Neural cell (in vitro differentiated cells): Measurements from ENCODE around the gene WDHD1.

Experiments
- EP300 ChIP-seq: fragments of 450-650 bp; conservative IDR thresholded peaks from 2 replicates; pipeline ENCODE4 v1.6.1; 2014; ENCODE audit warnings: antibody characterized with exemption, mild to moderate bottlenecking, moderate library complexity; ENCODE audit not compliant: poor library complexity, severe bottlenecking
- TF ChIP-seq, protein P1 (sequence below): IDR thresholded peaks from 2 replicates; pipeline ENCODE4 v1.6.1; 2012; ENCODE audit warnings: borderline replicate concordance
- TF ChIP-seq, protein P2 (sequence below): fragments of 450-650 bp; IDR thresholded peaks from 2 replicates; pipeline ENCODE4 v1.5.1; 2014; ENCODE audit warnings: antibody characterized with exemption, mild to moderate bottlenecking, moderate library complexity; ENCODE audit not compliant: poor library complexity, severe bottlenecking

DNA sequence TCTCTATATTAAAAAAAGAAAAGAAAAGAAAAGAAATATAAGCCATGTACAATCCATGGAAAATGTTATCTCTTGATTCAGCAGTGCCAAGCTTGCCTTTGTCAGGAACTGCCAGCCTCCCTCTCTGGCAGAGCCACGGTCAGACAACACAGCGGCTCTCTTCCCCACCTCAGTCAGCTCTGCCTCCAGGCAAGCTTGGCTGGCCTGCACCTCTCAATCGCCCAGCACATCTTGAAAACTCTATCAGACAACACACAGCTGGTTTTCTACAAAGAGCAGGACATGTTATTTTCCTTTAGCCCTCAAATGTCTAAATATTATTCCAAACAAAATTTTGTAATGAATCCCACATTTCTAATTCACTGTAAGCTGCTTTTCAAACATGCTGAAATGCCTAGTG, 104.3 kb downstream of the WDHD1 start:
- TF ChIP-seq, protein P1, sequence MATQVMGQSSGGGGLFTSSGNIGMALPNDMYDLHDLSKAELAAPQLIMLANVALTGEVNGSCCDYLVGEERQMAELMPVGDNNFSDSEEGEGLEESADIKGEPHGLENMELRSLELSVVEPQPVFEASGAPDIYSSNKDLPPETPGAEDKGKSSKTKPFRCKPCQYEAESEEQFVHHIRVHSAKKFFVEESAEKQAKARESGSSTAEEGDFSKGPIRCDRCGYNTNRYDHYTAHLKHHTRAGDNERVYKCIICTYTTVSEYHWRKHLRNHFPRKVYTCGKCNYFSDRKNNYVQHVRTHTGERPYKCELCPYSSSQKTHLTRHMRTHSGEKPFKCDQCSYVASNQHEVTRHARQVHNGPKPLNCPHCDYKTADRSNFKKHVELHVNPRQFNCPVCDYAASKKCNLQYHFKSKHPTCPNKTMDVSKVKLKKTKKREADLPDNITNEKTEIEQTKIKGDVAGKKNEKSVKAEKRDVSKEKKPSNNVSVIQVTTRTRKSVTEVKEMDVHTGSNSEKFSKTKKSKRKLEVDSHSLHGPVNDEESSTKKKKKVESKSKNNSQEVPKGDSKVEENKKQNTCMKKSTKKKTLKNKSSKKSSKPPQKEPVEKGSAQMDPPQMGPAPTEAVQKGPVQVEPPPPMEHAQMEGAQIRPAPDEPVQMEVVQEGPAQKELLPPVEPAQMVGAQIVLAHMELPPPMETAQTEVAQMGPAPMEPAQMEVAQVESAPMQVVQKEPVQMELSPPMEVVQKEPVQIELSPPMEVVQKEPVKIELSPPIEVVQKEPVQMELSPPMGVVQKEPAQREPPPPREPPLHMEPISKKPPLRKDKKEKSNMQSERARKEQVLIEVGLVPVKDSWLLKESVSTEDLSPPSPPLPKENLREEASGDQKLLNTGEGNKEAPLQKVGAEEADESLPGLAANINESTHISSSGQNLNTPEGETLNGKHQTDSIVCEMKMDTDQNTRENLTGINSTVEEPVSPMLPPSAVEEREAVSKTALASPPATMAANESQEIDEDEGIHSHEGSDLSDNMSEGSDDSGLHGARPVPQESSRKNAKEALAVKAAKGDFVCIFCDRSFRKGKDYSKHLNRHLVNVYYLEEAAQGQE, result no peak
- TF ChIP-seq, protein P2, sequence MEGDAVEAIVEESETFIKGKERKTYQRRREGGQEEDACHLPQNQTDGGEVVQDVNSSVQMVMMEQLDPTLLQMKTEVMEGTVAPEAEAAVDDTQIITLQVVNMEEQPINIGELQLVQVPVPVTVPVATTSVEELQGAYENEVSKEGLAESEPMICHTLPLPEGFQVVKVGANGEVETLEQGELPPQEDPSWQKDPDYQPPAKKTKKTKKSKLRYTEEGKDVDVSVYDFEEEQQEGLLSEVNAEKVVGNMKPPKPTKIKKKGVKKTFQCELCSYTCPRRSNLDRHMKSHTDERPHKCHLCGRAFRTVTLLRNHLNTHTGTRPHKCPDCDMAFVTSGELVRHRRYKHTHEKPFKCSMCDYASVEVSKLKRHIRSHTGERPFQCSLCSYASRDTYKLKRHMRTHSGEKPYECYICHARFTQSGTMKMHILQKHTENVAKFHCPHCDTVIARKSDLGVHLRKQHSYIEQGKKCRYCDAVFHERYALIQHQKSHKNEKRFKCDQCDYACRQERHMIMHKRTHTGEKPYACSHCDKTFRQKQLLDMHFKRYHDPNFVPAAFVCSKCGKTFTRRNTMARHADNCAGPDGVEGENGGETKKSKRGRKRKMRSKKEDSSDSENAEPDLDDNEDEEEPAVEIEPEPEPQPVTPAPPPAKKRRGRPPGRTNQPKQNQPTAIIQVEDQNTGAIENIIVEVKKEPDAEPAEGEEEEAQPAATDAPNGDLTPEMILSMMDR, result no peak
- no peak for TF ChIP-seq EP300
